ENCODE data around the gene SCAND1.
"Not testable (repeated sequence)": the region's sequence is repeated elsewhere in the genome, so short reads cannot be mapped to it uniquely, and the experiment has no call there.

The SCAND1 gene

GRCh38 chr20:35956616-35957015 is 2.3 kb upstream of the SCAND1 start:
- Histone ChIP-seq H3K4me3 (replicated peaks; ENCODE audit: low read depth, low read length) (no peak overlapping the region), H3K36me3 (ENCODE audit: control insufficient read depth, insufficient read depth, low read length) (no peaks in the 10 kb centered on the region), H3K27me3 (replicated peaks; ENCODE audit: control insufficient read depth, insufficient read depth, low read length) (no peaks in the 10 kb centered on the region)
- TF ChIP-seq CTCF (IDR thresholded peaks at IDR 0.05; ENCODE audit: insufficient read depth, low read length, poor library complexity, severe bottlenecking), result no peak
- DNase-seq (ENCODE audit: extremely low read depth, insufficient read length), result no peak

- TF ChIP-seq CTCF (IDR thresholded peaks at IDR 0.05; ENCODE audit: insufficient read depth, low read length, poor library complexity, severe bottlenecking), result no peak
- Histone ChIP-seq H3K27me3 (replicated peaks; ENCODE audit: control insufficient read depth, insufficient read depth, low read length) (no peaks in the 10 kb centered on the region), H3K36me3 (ENCODE audit: control insufficient read depth, insufficient read depth, low read length) (no peaks in the 10 kb centered on the region; the same call in 1 of the 2 replicates), H3K4me3 (replicated peaks; ENCODE audit: low read depth, low read length) (peak overlapping the region; percentile 64)
- no peak for DNase-seq (ENCODE audit: extremely low read depth, insufficient read length)
These were observed 577 bp upstream of the SCAND1 start for GRCh38 chr20:35954907-35955251.

GRCh38 chr20:35953387-35954199 is 709 bp downstream of the SCAND1 start:
- Histone ChIP-seq H3K4me3 (replicated peaks; ENCODE audit: low read depth, low read length) (peak overlapping the region; percentile 92), H3K27me3 (replicated peaks; ENCODE audit: control insufficient read depth, insufficient read depth, low read length) (no peaks in the 10 kb centered on the region), H3K36me3 (ENCODE audit: control insufficient read depth, insufficient read depth, low read length) (no peaks in the 10 kb centered on the region; the same call in 1 of the 2 replicates)
- DNase-seq (ENCODE audit: extremely low read depth, insufficient read length), result peak; percentile 81
- TF ChIP-seq CTCF (IDR thresholded peaks at IDR 0.05; ENCODE audit: insufficient read depth, low read length, poor library complexity, severe bottlenecking), result no peak

GRCh38 chr20:35952480-35953386 is 1.6 kb downstream of the SCAND1 start:
- no peak for TF ChIP-seq CTCF (IDR thresholded peaks at IDR 0.05; ENCODE audit: insufficient read depth, low read length, poor library complexity, severe bottlenecking)
- Histone ChIP-seq H3K36me3 (ENCODE audit: control insufficient read depth, insufficient read depth, low read length) (peaks cover 3% of the 10 kb centered on the region; the same call in 1 of the 2 replicates), H3K27me3 (replicated peaks; ENCODE audit: control insufficient read depth, insufficient read depth, low read length) (no peaks in the 10 kb centered on the region), H3K4me3 (replicated peaks; ENCODE audit: low read depth, low read length) (peak overlapping the region; percentile 92)
- DNase-seq (ENCODE audit: extremely low read depth, insufficient read length), result no peak

- not testable (repeated sequence) for DNase-seq (ENCODE audit: extremely low read depth, insufficient read length); H3K4me3 ChIP-seq (replicated peaks; ENCODE audit: low read depth, low read length); H3K27me3 ChIP-seq (replicated peaks; ENCODE audit: control insufficient read depth, insufficient read depth, low read length); H3K36me3 ChIP-seq (ENCODE audit: control insufficient read depth, insufficient read depth, low read length)
These were observed 2.2 kb downstream of the SCAND1 start for GRCh38 chr20:35952080-35952479.

GRCh38 chr20:35950093-35950492 is 4.2 kb downstream of the SCAND1 start:
- no peak for DNase-seq (ENCODE audit: extremely low read depth, insufficient read length)
- no peak for TF ChIP-seq CTCF (IDR thresholded peaks at IDR 0.05; ENCODE audit: insufficient read depth, low read length, poor library complexity, severe bottlenecking)

More at GRCh38 chr20:35950093-35950492, 4.2 kb downstream of the SCAND1 start:
- Histone ChIP-seq H3K36me3 (ENCODE audit: control insufficient read depth, insufficient read depth, low read length) (peaks cover 7% of the 10 kb centered on the region), H3K4me3 (replicated peaks; ENCODE audit: low read depth, low read length) (no peak overlapping the region), H3K27me3 (replicated peaks; ENCODE audit: control insufficient read depth, insufficient read depth, low read length) (no peaks in the 10 kb centered on the region)

Data from GM06990 (cell line).